ENCODE measurements around the gene SLC38A9.
"Not testable (repeated sequence)": the region's sequence is repeated elsewhere in the genome, so short reads cannot be mapped to it uniquely, and the experiment has no call there.

The SLC38A9 gene, protein sequence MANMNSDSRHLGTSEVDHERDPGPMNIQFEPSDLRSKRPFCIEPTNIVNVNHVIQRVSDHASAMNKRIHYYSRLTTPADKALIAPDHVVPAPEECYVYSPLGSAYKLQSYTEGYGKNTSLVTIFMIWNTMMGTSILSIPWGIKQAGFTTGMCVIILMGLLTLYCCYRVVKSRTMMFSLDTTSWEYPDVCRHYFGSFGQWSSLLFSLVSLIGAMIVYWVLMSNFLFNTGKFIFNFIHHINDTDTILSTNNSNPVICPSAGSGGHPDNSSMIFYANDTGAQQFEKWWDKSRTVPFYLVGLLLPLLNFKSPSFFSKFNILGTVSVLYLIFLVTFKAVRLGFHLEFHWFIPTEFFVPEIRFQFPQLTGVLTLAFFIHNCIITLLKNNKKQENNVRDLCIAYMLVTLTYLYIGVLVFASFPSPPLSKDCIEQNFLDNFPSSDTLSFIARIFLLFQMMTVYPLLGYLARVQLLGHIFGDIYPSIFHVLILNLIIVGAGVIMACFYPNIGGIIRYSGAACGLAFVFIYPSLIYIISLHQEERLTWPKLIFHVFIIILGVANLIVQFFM

GRCh38 chr5:55712023-55712859 lies at the start of gene SLC38A9:
TSS of gene SLC38A9 (minus strand) at chr5:55712324. CDS start at chr5:55697958, 14,366 bp downstream.
- peak; percentile 79 for DNase-seq (ENCODE audit: low spot score)

DNA sequence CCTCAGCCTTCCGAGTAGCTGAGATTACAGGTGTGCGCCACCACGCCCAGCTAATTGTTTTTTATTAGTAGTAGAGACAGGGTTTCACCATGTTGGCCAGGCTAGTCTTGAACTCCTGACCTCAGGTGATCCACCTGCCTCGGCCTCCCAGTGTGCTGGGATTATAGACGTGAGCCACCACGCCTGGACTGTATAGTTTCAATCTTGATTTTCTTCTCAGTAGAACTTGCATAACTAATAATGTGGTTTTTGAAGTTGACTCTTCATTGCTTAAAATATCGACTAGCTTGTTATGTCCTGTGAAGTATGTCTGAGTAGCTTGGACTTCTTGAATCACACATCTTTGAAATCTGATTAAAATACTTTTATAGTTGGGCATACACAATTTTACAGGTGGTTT lies 49.6 kb upstream of the SLC38A9 start:
- DNase-seq (ENCODE audit: low spot score), result not testable (repeated sequence)

- no peak for DNase-seq (ENCODE audit: low spot score)
These were observed 46.6 kb upstream of the SLC38A9 start for GRCh38 chr5:55758714-55759113.

- DNase-seq (ENCODE audit: low spot score), result no peak
These were observed 46.1 kb upstream of the SLC38A9 start for GRCh38 chr5:55758231-55758630.

DNA sequence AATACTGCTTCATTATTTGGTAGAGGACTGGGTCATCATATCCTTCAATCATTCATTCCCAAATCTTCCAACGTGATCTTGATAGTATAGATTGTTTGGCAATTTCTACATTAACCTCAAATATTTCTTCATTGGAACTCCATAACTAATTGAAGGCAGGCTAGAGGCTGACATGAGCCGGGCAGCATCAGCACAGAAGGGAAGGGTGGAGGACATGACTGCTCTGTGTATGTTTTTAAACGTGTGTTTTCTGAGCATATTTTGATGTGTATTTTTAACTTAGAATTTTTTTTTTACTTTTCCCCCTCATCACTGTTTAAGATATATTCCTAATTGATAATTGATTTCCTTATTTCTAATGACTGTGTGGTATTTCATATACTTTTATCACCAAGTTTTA lies 38.4 kb upstream of the SLC38A9 start:
- no peak for DNase-seq (ENCODE audit: low spot score)

DNA sequence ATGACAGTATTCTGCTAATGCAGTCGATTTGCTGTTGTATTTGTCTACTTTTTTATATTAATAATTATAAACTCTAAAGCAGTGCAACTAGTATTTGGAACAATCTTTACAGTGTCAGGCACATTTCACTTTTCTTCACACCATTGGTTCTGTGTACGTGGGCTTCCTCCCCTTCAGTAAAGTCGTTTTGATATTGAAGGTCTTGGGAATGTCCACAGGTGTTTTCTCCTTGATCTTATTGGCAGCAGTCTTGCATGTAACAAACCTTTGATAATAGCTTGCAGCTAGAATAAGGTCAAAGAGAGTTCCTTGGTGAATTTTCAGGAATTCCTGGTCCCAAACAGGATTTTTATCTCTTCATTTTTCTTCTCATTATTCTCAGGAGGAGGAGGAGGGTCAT lies 37.9 kb upstream of the SLC38A9 start:
- DNase-seq (ENCODE audit: low spot score), result no peak

DNA sequence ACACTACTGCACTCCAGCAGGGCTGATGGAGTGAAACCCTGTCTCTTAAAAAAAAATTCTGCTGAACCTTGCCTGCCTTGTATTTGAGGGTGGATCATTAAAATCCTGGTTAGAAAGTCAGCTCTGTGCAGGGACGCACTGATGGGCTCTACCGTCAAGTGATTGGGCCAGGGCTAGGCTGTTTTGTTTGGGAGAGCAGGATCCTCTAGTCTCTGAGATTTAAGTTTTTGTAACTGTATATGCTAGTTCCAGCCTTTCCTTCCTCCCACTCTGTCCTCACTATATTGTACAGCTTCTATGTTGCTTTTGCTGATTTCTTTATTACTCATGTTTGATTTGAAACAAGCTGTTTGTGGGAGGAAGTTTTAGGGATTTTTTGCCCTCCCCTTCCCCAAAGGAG lies 37.3 kb upstream of the SLC38A9 start:
- DNase-seq (ENCODE audit: low spot score), result no peak

DNA sequence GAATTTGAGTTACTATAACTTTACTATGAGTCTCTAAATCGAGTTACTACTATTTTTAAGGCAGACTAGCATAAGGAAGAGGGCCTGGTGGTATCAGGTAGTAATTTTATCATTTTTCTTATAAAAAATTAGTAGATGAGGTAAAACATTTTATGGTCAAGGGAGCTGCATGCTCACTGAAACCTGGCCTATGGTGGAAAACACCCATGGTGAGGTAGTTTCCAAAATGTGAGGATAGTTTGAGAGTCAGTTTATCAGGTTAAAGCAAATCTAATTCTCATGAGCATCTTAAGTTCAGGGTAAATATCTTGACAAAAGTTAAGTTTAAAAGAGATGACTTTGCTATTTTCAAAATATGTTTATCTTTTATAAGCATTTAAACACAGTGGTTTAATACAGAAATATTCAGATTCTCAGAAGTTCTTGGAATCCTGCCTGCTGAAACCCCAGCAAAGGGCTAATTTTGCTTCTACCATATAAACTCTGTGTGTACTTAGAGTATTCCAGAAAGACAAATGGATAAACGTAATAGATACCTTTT lies 35.7 kb upstream of the SLC38A9 start:
- no peak for DNase-seq (ENCODE audit: low spot score)

DNA sequence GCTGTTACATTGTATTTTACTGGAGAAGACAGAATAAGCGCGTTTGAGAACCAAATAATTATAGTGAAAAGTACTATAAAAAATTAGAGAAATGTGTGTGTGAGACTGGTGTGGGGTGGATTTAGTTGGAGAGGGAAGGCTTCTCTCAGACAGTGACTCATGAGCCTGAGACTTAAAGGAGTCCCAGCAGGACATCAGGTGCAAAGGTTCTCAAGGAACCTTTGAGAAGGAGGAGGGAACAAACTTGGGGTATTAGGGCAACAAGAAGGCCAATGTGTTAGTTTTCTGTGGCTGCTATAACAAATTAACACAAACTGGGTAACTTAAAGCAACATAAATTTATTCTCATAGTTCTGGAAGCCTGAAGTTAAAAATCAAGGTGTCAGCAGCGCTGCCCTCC lies 30.7 kb upstream of the SLC38A9 start:
- DNase-seq (ENCODE audit: low spot score), result no peak

- no peak for DNase-seq (ENCODE audit: low spot score)
These were observed 25.7 kb upstream of the SLC38A9 start, which contains the start of gene DDX4 for GRCh38 chr5:55737793-55738192. TSS of gene DDX4 (plus strand) at chr5:55738061. CDS start at chr5:55738964, 903 bp downstream.

GRCh38 chr5:55734658-55735057 lies 22.5 kb upstream of the SLC38A9 start:
- no peak for DNase-seq (ENCODE audit: low spot score)

DNA sequence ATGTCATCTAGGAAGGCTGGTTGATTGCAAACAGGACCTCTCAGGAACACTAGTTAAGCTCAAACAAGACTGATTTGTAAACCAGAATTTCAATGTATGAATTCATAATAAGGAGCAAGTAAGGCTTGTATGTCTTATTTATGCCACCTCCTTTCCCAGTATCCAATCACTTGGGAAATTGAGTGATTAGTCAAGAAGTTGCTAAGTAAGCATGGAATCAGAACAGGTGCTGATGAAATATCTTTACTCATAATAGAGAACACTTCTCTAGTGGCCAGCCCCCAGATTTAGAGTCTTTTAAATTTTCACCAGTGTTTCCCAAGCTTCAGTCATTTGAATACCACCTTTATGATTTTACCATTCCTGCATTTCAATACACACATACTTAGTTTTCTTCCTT lies 20.5 kb upstream of the SLC38A9 start:
- DNase-seq (ENCODE audit: low spot score), result no peak

DNA sequence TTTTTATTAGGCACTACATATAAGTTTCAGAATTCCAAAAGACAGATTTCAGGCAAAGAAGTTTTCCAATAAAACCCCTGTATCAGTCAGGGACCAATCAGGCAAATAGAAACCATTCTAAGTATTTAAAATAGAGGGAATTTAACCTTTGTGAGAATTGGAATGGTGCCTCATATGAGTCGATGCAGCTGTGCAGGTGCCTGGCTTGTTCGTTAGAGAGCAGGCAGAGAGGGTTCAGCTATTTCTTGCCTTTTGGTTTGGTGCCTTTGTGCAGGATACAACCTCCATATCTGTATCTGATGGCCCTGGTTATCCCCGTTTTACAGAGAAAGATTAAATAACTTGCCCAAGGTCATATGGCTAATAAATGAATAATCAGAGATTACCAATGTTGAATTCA lies 19.7 kb upstream of the SLC38A9 start:
- no peak for DNase-seq (ENCODE audit: low spot score)

DNA sequence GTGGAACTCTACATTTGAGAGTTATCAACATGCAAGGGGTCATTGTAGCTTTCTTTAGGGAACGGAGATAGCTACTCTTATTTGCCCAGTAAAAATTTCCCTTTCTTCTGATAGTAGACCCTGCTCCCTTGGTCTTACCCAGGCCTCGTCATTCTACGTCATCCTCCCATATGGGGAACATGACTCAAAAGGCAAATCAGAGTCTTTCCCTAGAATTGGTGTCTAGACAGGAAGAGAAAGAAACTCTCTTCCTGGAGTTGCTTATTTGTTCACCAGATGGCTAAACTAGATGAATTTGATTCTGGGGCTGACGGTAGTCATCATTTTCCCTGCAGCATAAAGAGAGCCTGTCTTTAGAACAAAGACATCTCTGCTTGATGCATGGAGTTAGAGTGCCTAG lies 12.2 kb upstream of the SLC38A9 start:
- no peak for DNase-seq (ENCODE audit: low spot score)

- no peak for DNase-seq (ENCODE audit: low spot score)
These were observed 8.1 kb upstream of the SLC38A9 start for GRCh38 chr5:55720188-55720703.

DNA sequence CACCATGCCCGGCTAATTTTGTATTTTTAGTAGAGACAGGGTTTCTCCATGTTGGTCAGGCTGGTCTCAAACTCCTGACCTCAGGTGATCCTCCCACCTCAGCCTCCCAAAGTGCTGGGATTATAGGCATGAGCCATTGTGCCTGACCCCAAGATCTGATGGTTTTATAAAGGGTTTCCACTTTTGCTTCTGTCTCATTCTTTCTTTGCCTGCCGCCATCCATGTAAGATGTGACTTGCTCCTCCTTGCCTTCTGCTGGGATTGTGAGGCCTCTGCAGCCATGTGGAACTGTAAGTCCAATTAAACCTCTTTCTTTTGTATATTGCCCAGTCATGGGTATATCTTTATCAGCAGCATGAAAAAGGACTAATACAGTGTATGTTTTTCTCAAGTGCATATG lies 6.9 kb upstream of the SLC38A9 start:
- DNase-seq (ENCODE audit: low spot score), result not testable (repeated sequence)

GRCh38 chr5:55715519-55716078 lies 3.5 kb upstream of the SLC38A9 start:
- DNase-seq (ENCODE audit: low spot score), result no peak

DNA sequence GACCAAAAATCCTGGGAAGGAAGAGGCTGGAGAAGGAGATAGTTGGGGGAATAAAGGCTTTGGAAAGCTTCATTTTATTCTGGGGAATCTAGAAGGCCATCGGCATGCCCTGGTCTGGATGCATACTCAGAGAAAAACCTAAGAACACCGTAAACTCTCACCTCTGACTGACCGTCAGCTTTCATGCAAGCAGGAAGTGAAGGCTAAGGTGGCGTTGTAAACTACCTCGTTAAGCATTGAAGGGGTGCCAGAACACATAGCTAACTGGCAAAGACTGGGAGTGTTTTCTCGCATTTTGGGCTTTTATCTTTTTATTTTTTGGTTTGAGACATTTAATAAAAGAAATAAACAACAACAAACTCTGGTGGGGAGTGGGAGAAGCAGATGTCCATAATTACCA lies 2.6 kb upstream of the SLC38A9 start:
- no peak for DNase-seq (ENCODE audit: low spot score)

DNA sequence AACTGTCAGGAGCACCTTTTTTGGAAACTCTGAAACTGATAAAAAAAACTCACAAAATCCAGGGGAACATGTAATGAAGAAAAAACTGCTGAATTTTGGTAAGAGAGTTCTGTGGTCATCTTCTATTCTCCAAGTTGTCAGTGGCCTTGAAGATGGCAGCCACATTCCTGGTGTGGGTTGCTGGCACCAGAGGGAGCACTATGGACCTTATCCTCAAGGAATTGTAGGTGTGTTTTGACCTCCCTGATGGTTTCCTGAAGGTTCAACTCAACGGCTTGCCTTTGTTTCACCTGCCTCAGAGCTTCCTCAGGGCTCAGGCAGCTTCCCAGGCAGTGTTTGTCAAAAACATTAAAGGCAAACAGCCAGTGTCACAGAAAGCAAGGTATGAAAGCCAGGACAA lies 2.2 kb upstream of the SLC38A9 start:
- no peak for DNase-seq (ENCODE audit: low spot score)

GRCh38 chr5:55713871-55714270 lies 1.7 kb upstream of the SLC38A9 start:
- no peak for DNase-seq (ENCODE audit: low spot score)

DNA sequence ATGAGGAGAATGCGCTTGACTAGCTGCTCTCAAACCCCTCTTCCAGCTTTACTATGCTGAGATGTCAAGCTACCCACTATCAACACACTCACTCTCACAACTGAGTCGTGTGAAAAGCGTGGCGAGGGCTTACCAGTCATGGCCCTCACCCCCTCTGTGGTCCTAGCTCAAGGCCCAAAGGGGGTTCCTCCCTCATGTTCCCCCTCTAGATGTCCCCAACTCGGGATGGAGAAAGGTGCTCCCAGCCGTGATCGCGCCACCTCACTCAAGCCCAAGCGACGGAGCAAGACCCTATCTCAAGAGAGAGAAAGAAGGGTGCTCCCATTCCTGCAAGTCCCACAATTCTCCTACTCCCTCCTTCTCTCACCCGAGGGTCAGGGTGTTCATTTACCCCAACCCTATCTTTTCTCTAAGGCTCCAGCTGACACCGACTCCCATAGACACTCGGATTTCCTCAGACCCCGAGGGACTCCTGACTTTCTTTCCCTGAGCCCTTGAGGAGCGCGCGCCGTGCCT lies 559 bp downstream of the SLC38A9 start:
- peak; percentile 3 for DNase-seq (ENCODE audit: low spot score)

DNA sequence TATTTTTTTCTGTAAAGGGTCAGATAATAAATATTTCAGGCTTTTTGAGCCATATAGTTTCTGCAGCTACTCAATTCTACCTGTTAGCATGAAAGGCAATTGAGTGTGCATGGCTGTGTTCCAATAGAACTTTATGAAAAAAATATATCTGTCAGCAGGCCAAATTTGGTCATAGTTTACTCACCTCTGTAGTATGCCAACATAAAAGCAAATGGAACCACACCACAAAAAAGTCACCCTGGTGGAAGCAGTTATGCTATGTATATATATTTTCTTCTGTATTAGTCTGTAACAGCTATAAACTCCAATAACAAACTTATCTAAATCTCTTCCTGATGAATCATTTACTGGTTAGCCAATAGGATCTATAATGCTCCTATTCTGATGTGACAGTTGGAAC lies 3.4 kb downstream of the SLC38A9 start:
- no peak for DNase-seq (ENCODE audit: low spot score)
